CD8-positive, alpha-beta memory T cell (primary cell): ENCODE results near the gene NPFFR1. TPM values are rescaled to one million over a fixed set of nuclear protein-coding genes. Genes with fewer than 3 reads are reported as not detected.

ENCODE experiments used
- CTCF ChIA-PET: fragments of 350-600 bp; sonication (Branson Sonifier 250); formaldehyde crosslinking; loops from one replicate; lab custom pipeline; 2021; ENCODE audit warnings: antibody characterized with exemption; lab: Charles Lee
- POLR2A ChIA-PET: fragments of 350-600 bp; sonication (Branson Sonifier 250); formaldehyde crosslinking; loops from one replicate; lab custom pipeline; 2021; ENCODE audit warnings: antibody characterized with exemption; lab: Charles Lee
- DNase-seq, 5 donors: peaks; one replicate each; pipeline versions ENCODE4 v3.0.0 to v3.0.0-alpha.2; 2020 to 2022; ENCODE audit warnings: mixed read lengths in 1 of 5
- H3K27ac ChIP-seq: one replicate; pipeline ENCODE4 v1.7.0; 2013; ENCODE audit warnings: low read depth, mild to moderate bottlenecking, low read length, moderate library complexity
- H3K27me3 ChIP-seq: 2 replicates; pipeline ENCODE4 v1.7.0; 2013; ENCODE audit warnings: low read length, mild to moderate bottlenecking; ENCODE audit not compliant: insufficient read depth, poor library complexity, severe bottlenecking
- H3K36me3 ChIP-seq: 2 replicates; pipeline ENCODE4 v1.7.0; 2013; ENCODE audit warnings: mild to moderate bottlenecking, low read length, moderate library complexity; ENCODE audit not compliant: insufficient read depth
- H3K4me1 ChIP-seq: 2 replicates; pipeline ENCODE4 v1.7.0; 2013; ENCODE audit warnings: mild to moderate bottlenecking, low read length, moderate library complexity; ENCODE audit not compliant: insufficient read depth
- H3K4me3 ChIP-seq: 2 replicates; pipeline ENCODE4 v1.7.0; 2013; ENCODE audit warnings: mild to moderate bottlenecking, low read length
- H3K9me3 ChIP-seq: 2 replicates; pipeline ENCODE4 v1.7.0; 2013; ENCODE audit warnings: mild to moderate bottlenecking, low read length
- H3K27ac Mint-ChIP-seq, 8 donors: one replicate each; pipeline ENCODE4 v1.8.0; 2020 to 2021; ENCODE audit warnings: mixed read lengths in 8 of 8, mild to moderate bottlenecking in 6 of 8, inconsistent platforms in 3 of 8, moderate library complexity in 3 of 8
- H3K27me3 Mint-ChIP-seq, 2 donors: one replicate each; pipeline ENCODE4 v1.8.0; 2020 to 2021; ENCODE audit warnings: mixed read lengths in 2 of 2, mild to moderate bottlenecking in 1 of 2, moderate library complexity in 1 of 2
- H3K36me3 Mint-ChIP-seq, 3 donors: one replicate each; pipeline ENCODE4 v1.8.0; 2020 to 2021; ENCODE audit warnings: mixed read lengths in 3 of 3, inconsistent platforms in 1 of 3, mild to moderate bottlenecking in 1 of 3
- H3K4me1 Mint-ChIP-seq, 3 donors: one replicate each; pipeline ENCODE4 v1.8.0; 2020 to 2021; ENCODE audit warnings: mixed read lengths in 3 of 3, inconsistent platforms in 1 of 3, mild to moderate bottlenecking in 1 of 3
- H3K4me3 Mint-ChIP-seq, 7 donors: one replicate each; pipeline ENCODE4 v1.8.0; 2020 to 2021; ENCODE audit warnings: mixed read lengths in 7 of 7, mild to moderate bottlenecking in 6 of 7, moderate library complexity in 4 of 7, inconsistent platforms in 2 of 7
- H3K9me3 Mint-ChIP-seq, 5 donors: one replicate each; pipeline ENCODE4 v1.8.0; 2020 to 2022; ENCODE audit warnings: mixed read lengths in 5 of 5, mild to moderate bottlenecking in 3 of 5, moderate library complexity in 2 of 5, inconsistent platforms in 1 of 5
- polyA plus RNA-seq: library from polyadenylated mRNA; unstranded; fragments of 300-500 nt; fragmentation: Illumina TruSeq; gene quantifications from one replicate; pipeline ENCODE4 v1.2.3, GENCODE V29; 2021
- total RNA-seq, 2 experiments: library from RNA; stranded (reverse); gene quantifications; one replicate each; pipeline ENCODE4 v1.2.3, GENCODE V29; 2021

Gene NPFFR1
- total and polyA plus RNA-seq, 3 experiments from 2014 or later = not detected

- H3K36me3 ChIP-seq = no peaks in the 10 kb centered on the region
- Mint-ChIP-seq H3K9me3 (no peaks in the 10 kb centered on the region), H3K27ac (no peak overlapping the region), H3K27me3 (no peaks in the 10 kb centered on the region), H3K4me1 (no peaks in the 10 kb centered on the region), H3K4me3 (no peak overlapping the region), H3K36me3 (no peaks in the 10 kb centered on the region)
- ChIA-PET POLR2A (no interaction called here), CTCF (interaction anchor here (1.4 kb wide), 1 partner anchor 13 kb away, joined by 4 read pairs; no protein-coding TSS in a partner anchor)
- H3K9me3 ChIP-seq = no peaks in the 10 kb centered on the region
- H3K27me3 ChIP-seq = no peaks in the 10 kb centered on the region
- no peak for DNase-seq
- no peak overlapping the region for H3K27ac ChIP-seq
- no peak overlapping the region for H3K4me3 ChIP-seq
- no peaks in the 10 kb centered on the region for H3K4me1 ChIP-seq
These were observed 28.4 kb upstream of the NPFFR1 start for GRCh38 chr10:70312249-70312648.

DNA sequence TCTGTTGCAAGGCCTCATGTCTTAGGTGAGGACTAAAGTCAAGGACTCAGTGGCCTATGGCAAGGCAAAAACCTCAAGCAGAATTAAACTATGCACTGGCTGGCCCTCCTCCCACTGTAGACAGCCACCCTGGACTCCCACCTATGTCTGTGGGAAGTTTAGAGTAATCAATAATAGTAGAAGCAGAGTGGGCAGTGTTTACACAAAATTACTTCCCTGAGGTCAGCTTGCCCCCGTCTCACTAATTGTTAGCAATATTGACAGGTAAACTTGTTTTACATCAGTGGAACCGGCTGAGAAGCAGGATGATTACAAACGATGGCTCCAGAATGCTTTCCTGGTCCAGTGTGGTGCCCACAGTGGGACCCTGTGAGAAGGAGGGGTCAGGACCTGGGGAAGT lies 27.9 kb upstream of the NPFFR1 start:
- no peak for DNase-seq
- no peaks in the 10 kb centered on the region for H3K27me3 ChIP-seq
- no peaks in the 10 kb centered on the region for H3K36me3 ChIP-seq
- H3K27me3 Mint-ChIP-seq = no peaks in the 10 kb centered on the region
- no peaks in the 10 kb centered on the region for H3K36me3 Mint-ChIP-seq
- no peak overlapping the region for H3K4me3 ChIP-seq
- POLR2A ChIA-PET = interaction anchor here (0.6 kb wide), 1 partner anchor 9 kb away, joined by 6 read pairs; no protein-coding TSS in a partner anchor
- no peak overlapping the region for H3K4me3 Mint-ChIP-seq
- CTCF ChIA-PET = no interaction called here
- no peaks in the 10 kb centered on the region for H3K9me3 Mint-ChIP-seq
- no peaks in the 10 kb centered on the region for H3K4me1 Mint-ChIP-seq
- H3K27ac ChIP-seq = no peak overlapping the region
- H3K27ac Mint-ChIP-seq = no peak overlapping the region
- no peaks in the 10 kb centered on the region for H3K4me1 ChIP-seq
- H3K9me3 ChIP-seq = no peaks in the 10 kb centered on the region

DNA sequence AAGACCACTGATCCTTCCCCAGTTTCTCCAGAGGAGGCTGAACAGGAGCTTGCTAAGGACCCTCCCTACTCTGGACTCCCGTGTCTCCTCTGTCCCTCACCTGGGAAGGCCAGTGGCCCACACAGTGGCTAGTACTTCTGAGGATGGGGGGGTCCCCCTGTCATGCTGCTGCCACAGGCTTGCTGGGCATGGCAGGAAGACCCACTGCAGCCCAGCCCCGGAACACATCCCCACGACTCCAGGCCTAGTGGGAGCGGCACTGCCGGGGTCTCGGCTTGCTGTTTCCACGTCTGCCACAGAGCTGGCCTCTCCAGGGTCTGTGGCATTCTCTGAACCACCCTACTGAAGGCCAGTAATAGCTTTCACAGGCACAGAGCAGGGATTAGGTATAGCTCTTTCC lies 25.9 kb upstream of the NPFFR1 start:
- Mint-ChIP-seq H3K4me1 (no peaks in the 10 kb centered on the region), H3K27ac (no peak overlapping the region), H3K9me3 (no peaks in the 10 kb centered on the region), H3K27me3 (no peaks in the 10 kb centered on the region), H3K36me3 (no peaks in the 10 kb centered on the region), H3K4me3 (no peak overlapping the region)
- Histone ChIP-seq H3K36me3 (no peaks in the 10 kb centered on the region), H3K4me3 (no peak overlapping the region), H3K27me3 (no peaks in the 10 kb centered on the region), H3K4me1 (no peaks in the 10 kb centered on the region), H3K9me3 (no peaks in the 10 kb centered on the region), H3K27ac (no peak overlapping the region)
- DNase-seq = no peak
- ChIA-PET POLR2A (no interaction called here), CTCF (no interaction called here)

- Mint-ChIP-seq H3K36me3 (no peaks in the 10 kb centered on the region), H3K9me3 (no peaks in the 10 kb centered on the region), H3K27me3 (no peaks in the 10 kb centered on the region), H3K27ac (peak overlapping the region in 1 of 8 donors; percentile 43), H3K4me1 (no peaks in the 10 kb centered on the region), H3K4me3 (no peak overlapping the region)
- POLR2A ChIA-PET = no interaction called here
- H3K4me1 ChIP-seq = no peaks in the 10 kb centered on the region
- no peak overlapping the region for H3K4me3 ChIP-seq
- H3K27ac ChIP-seq = no peak overlapping the region
- H3K27me3 ChIP-seq = no peaks in the 10 kb centered on the region
- no peaks in the 10 kb centered on the region for H3K36me3 ChIP-seq
- CTCF ChIA-PET = interaction anchor here (0.7 kb wide), 1 partner anchor 57 kb away, joined by 3 read pairs; no protein-coding TSS in a partner anchor
- H3K9me3 ChIP-seq = no peaks in the 10 kb centered on the region
- no peak for DNase-seq
These were observed 24.6 kb upstream of the NPFFR1 start for GRCh38 chr10:70308121-70309060.

- no peak overlapping the region for H3K4me3 ChIP-seq
- Mint-ChIP-seq H3K4me1 (no peaks in the 10 kb centered on the region), H3K4me3 (no peak overlapping the region), H3K36me3 (no peaks in the 10 kb centered on the region), H3K27ac (peak overlapping the region in 1 of 8 donors; percentile 91), H3K9me3 (no peaks in the 10 kb centered on the region), H3K27me3 (no peaks in the 10 kb centered on the region)
- no peaks in the 10 kb centered on the region for H3K4me1 ChIP-seq
- DNase-seq = no peak
- H3K27ac ChIP-seq = no peak overlapping the region
- ChIA-PET POLR2A (no interaction called here), CTCF (interaction anchor here (0.7 kb wide), 1 partner anchor 58 kb away, joined by 3 read pairs; no protein-coding TSS in a partner anchor)
- no peaks in the 10 kb centered on the region for H3K9me3 ChIP-seq
- H3K36me3 ChIP-seq = no peaks in the 10 kb centered on the region
- no peaks in the 10 kb centered on the region for H3K27me3 ChIP-seq
These were observed 23.2 kb upstream of the NPFFR1 start for GRCh38 chr10:70306886-70307520.

DNA sequence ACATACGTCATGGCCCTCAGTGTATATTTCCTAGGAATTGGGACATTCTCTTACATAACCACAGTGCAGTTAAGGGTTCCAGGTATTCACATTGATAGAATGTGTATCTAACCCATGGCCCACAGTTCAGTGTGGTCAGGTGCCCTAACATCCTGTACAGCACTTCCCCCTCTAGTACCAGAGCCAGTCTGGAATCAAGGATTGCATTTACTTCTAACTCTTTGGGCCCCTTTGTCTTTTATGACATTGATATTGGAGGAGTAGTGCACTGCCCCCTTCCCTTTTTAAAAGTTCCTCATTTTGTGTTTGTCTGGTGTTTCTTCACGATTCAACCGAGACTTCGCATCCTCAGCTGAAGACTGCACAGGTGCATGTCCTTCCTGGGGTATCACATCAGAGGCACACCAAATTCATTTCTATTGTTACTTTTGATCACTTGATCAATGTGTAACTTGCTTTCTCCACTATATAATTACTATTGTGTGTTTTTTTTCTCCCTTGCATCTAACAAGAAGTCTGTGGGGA lies 22.4 kb upstream of the NPFFR1 start:
- ChIA-PET POLR2A (no interaction called here), CTCF (no interaction called here)
- peak overlapping the region in 1 of 8 donors; percentile 32 for H3K27ac Mint-ChIP-seq
- no peaks in the 10 kb centered on the region for H3K4me1 Mint-ChIP-seq
- Histone ChIP-seq H3K4me3 (no peak overlapping the region), H3K9me3 (no peaks in the 10 kb centered on the region), H3K4me1 (no peaks in the 10 kb centered on the region), H3K27ac (no peak overlapping the region), H3K36me3 (no peaks in the 10 kb centered on the region), H3K27me3 (no peaks in the 10 kb centered on the region)
- no peaks in the 10 kb centered on the region for H3K9me3 Mint-ChIP-seq
- DNase-seq = no peak
- H3K4me3 Mint-ChIP-seq = no peak overlapping the region
- no peaks in the 10 kb centered on the region for H3K27me3 Mint-ChIP-seq
- H3K36me3 Mint-ChIP-seq = no peaks in the 10 kb centered on the region

DNA sequence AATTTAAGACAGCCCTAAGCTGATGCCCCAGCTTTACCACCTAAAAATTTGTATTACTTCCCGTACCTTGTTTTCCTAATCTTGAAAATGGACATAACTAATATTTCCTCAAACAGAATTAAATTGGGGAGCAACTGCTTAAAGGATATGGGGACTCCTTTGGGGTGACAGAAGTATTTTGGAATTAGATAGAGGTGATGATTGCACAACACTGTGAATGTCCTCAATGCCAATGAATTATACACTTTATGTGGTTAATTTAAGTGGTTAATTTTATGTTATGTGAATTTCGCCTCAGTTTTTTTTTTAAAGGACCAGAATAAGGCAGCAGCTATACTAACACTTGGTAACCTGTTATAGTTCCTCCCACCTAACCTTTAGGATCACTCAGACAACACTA lies 19.9 kb upstream of the NPFFR1 start:
- H3K9me3 ChIP-seq = no peaks in the 10 kb centered on the region
- ChIA-PET CTCF (no interaction called here), POLR2A (no interaction called here)
- no peaks in the 10 kb centered on the region for H3K27me3 Mint-ChIP-seq
- DNase-seq = no peak
- H3K4me3 ChIP-seq = no peak overlapping the region
- no peaks in the 10 kb centered on the region for H3K36me3 Mint-ChIP-seq
- H3K9me3 Mint-ChIP-seq = no peaks in the 10 kb centered on the region
- no peaks in the 10 kb centered on the region for H3K27me3 ChIP-seq
- H3K27ac ChIP-seq = no peak overlapping the region
- no peaks in the 10 kb centered on the region for H3K36me3 ChIP-seq
- no peak overlapping the region for H3K4me3 Mint-ChIP-seq
- no peaks in the 10 kb centered on the region for H3K4me1 Mint-ChIP-seq
- no peaks in the 10 kb centered on the region for H3K4me1 ChIP-seq
- no peak overlapping the region for H3K27ac Mint-ChIP-seq

DNA sequence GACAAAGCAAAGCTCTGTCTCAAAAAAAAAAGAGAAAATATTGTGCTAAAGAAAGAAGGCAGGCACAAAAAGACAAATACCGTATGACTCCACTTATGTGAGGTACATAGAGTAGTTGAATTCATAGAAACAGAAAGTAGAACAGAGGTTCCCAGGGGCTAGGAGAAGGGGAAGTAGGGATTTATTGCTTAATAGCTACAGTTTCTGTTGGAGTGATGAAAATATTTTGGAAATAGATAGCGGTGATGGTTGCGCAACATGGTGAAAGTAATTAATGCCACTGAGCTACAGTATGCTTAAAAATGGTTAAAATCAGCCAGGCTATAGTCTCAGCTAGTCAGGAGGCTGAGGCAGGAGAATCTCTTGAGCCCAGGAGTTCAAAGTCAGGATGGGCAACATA lies 18.5 kb upstream of the NPFFR1 start:
- no peak overlapping the region for H3K27ac ChIP-seq
- Mint-ChIP-seq H3K4me1 (no peaks in the 10 kb centered on the region), H3K27ac (no peak overlapping the region), H3K36me3 (no peaks in the 10 kb centered on the region), H3K9me3 (no peaks in the 10 kb centered on the region), H3K4me3 (no peak overlapping the region), H3K27me3 (no peaks in the 10 kb centered on the region)
- H3K4me1 ChIP-seq = no peaks in the 10 kb centered on the region
- DNase-seq = no peak
- CTCF ChIA-PET = no interaction called here
- H3K9me3 ChIP-seq = no peaks in the 10 kb centered on the region
- no peak overlapping the region for H3K4me3 ChIP-seq
- no peaks in the 10 kb centered on the region for H3K36me3 ChIP-seq
- no peaks in the 10 kb centered on the region for H3K27me3 ChIP-seq
- POLR2A ChIA-PET = interaction anchor here (0.6 kb wide), 1 partner anchor 9 kb away, joined by 6 read pairs; no protein-coding TSS in a partner anchor
